Epidermal melanocyte (primary cell): Measurements from ENCODE around the gene CDIPT.
A peak's percentile ranks its signal among the peaks of the same experiment; 100 is the strongest.

Experiments used
- DNase-seq: peaks from one replicate; pipeline ENCODE4 v3.0.0; 2011; ENCODE audit warnings: low spot score; ENCODE audit not compliant: insufficient read length

Gene CDIPT

GRCh38 chr16:29831490-29831889 lies 31.5 kb downstream of the CDIPT start:
- no peak for DNase-seq

- no peak for DNase-seq
Measured at GRCh38 chr16:29830774-29831173, 32.3 kb downstream of the CDIPT start.

GRCh38 chr16:29826342-29826695 lies 36.7 kb downstream of the CDIPT start:
- no peak for DNase-seq

GRCh38 chr16:29825145-29826044 lies 37.6 kb downstream of the CDIPT start:
- DNase-seq, result no peak

- no peak for DNase-seq
Measured at GRCh38 chr16:29824589-29825144, 38.4 kb downstream of the CDIPT start.

GRCh38 chr16:29821643-29822115 lies 41.3 kb downstream of the CDIPT start:
- DNase-seq, result no peak

- DNase-seq, result no peak
Measured at GRCh38 chr16:29820730-29821642, 42.0 kb downstream of the CDIPT start.

GRCh38 chr16:29820271-29820701 lies 42.7 kb downstream of the CDIPT start, which contains the start of gene MVP:
MVP (plus strand) TSS chr16:29820462; CDS start chr16:29830550, 10,088 bp downstream.
- no peak for DNase-seq

GRCh38 chr16:29819506-29819905 lies 43.5 kb downstream of the CDIPT start:
- DNase-seq, result no peak

GRCh38 chr16:29818082-29818481 lies 44.9 kb downstream of the CDIPT start:
- DNase-seq, result no peak

- DNase-seq, result no peak
Measured at GRCh38 chr16:29816694-29817441, 46.2 kb downstream of the CDIPT start.

GRCh38 chr16:29815793-29816693 lies 47.0 kb downstream of the CDIPT start, which contains the start of gene PAGR1:
PAGR1 (plus strand) TSS chr16:29816152; CDS start chr16:29816526, 374 bp downstream.
- DNase-seq, result peak; percentile 97

- no peak for DNase-seq
Measured at GRCh38 chr16:29815032-29815721, 47.8 kb downstream of the CDIPT start.

- no peak for DNase-seq
Measured at GRCh38 chr16:29814592-29814991, 48.4 kb downstream of the CDIPT start.

GRCh38 chr16:29813644-29814562 lies 49.1 kb downstream of the CDIPT start:
- no peak for DNase-seq

- DNase-seq, result no peak
Measured at GRCh38 chr16:29812754-29813643, 50.0 kb downstream of the CDIPT start.
